Renal pelvis (tissue), 4 donors: ENCODE measurements around the gene SLC2A10. TPM values are rescaled to one million over a fixed set of nuclear protein-coding genes. Genes with fewer than 3 reads are reported as not detected.

ENCODE experiments used
- DNase-seq: peaks from one replicate; pipeline ENCODE4 v3.0.0-alpha.2; 2013
- polyA plus RNA-seq, 3 donors: library from polyadenylated mRNA; unstranded; fragments of 120-200 nt; gene quantifications; one replicate each; pipeline ENCODE4 v1.2.1, GENCODE V29; 2013; ENCODE audit not compliant: insufficient read length in 3 of 3

Gene SLC2A10
- polyA plus RNA-seq, 3 donors, result 15.2 to 18.8 (median 18.0) TPM

DNA sequence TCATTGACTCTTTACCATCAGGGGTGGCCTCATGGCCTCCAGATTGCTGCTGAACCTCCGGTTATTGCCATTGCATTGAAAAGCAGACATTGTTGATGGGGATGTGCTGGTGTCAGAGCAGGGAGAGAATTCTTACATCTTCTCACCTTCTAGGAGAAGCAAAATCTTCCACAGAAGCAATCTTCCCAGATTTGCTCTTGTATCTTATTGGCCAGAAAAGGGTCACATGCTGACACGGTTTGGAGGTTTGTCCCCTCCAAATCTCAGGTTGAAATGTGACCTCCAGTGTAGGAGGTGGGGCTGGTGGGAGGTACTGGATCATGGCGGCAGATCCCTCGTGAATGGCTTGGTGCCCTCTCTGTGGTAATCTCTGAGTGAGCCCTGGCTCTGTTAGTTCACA, 30.9 kb upstream of the SLC2A10 start:
- DNase-seq, result no peak

GRCh38 chr20:46680684-46681031, 28.8 kb upstream of the SLC2A10 start:
- no peak for DNase-seq

DNA sequence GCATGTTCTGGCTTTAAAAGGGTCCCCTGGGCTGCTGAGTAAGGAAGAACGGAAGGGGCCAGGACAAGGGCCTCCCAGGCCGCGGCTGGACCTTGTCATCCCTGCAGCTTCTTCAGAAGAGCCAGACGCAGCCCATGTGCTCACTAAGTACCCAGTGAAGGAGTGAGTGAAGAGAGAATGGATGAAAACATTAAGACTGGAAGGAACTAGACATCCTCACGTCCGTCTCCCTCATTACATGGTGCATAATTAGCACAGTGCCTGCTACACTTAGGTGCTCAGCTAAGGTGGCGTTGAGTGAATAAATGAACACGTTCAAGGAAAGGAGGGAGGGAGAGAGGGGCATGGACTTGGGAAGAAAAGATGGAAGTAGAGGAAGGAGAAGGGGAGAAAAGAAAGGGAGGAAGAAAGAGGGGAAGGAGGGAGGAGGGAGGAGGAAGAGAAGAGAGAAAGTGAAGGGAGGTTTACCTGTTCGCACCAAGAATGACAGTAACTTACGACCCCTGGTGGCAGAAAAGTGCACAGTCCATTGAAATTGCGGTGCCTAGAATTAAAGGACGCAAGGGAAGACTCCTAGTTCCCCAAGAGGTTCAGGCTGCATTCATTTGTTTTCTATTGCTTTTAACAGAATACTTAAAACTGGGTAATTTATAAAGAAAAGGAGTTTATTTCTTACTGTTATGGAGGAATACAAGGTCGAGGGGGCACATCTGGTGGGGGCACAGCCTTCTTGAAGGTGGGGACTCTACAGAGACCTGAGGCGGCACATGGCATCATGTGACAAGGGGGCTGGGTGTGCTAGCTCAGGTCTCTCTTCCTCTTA, 28.2 kb upstream of the SLC2A10 start:
- peak; percentile 63 for DNase-seq

- DNase-seq, result no peak
Observed at GRCh38 chr20:46682063-46682821, 27.2 kb upstream of the SLC2A10 start.

- DNase-seq, result no peak
Observed at GRCh38 chr20:46683011-46683667, 26.3 kb upstream of the SLC2A10 start.

GRCh38 chr20:46683668-46683938, 25.8 kb upstream of the SLC2A10 start:
- no peak for DNase-seq

DNA sequence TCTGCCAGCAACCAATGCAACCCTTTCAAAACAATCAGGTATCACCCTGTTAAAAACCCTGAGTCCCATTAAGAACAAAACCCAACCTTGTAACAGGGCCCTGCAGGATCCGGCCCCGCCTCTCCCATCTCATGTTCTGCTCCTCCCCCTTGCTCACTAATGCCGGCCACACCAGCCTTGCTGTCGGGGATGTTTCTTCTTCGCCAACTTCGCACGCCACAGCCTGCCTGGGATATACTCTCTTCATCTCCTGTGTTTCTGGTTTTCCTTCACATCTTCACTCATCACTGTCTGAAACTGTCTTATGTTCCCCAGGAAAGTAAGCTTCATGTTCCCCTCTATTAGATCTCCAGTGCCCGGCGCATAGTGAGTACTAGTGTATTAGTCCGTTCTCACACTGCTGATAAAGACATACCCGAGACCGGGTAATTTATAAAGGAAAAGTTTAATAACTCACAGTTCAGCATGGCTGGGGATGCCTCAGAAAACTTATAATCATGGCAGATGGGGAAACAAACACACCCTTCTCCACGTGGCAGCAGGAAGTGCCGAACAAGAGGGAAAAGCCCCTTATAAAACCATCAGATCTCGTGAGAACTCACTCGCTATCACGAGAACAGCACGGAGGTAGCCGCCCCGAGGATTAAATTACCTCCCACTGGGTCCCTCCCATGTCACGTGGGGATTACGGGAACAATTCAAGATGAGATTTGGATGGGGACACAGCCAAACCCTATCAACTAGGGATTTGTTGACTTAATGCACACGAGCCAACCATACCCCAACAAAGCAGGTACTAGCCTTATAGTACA, 25.3 kb upstream of the SLC2A10 start:
- peak; percentile 60 for DNase-seq

GRCh38 chr20:46688151-46689081, 21.0 kb upstream of the SLC2A10 start:
- no peak for DNase-seq

- DNase-seq, result peak; percentile 99
Observed at GRCh38 chr20:46689082-46689753, 20.2 kb upstream of the SLC2A10 start, which contains the start of gene TP53RK. Gene TP53RK, minus strand, starts transcription at chr20:46689444. Its CDS starts 30 bp downstream, at chr20:46689414.

GRCh38 chr20:46689754-46690085, 19.7 kb upstream of the SLC2A10 start:
- DNase-seq, result no peak

- DNase-seq, result no peak
Observed at GRCh38 chr20:46690219-46691106, 19.0 kb upstream of the SLC2A10 start.

- DNase-seq, result no peak
Observed at GRCh38 chr20:46691196-46691595, 18.3 kb upstream of the SLC2A10 start.

DNA sequence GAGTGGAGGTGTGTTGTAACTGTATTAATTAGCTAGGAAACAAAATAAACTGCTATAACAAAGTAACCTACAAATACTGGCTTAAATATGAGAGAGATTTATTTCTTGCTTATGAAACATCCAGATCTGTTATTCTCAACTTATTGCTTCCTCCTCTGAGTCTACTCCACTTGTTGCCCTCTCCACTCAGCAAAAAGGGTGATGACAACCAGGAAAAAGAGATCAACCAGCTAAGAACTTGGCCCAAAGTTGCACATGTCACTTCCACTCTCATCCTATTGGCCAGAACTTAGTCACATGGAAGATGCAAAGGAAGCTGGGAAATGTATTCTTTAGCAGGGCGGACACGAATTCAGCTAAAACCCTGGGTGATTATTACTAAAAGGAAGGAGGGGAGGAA, 15.0 kb upstream of the SLC2A10 start:
- DNase-seq, result no peak

DNA sequence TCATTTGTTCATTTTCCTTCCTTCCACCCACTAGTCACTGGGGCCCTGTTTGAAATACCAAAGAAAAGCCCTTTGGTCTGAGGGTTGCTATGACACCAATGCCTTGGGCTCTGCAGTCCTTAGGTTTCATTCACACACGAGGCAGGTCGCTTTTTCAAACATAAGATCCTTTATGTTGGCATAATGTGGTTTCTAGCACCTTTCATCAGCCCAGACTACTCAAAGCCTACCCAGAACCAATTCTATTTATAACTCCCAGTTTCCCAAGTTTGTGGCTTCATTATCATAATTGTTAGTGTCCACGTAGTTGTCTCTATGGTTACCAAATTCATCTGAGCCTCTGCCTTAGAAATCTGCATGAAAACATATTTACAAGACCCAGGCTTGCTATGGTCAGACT, 13.6 kb upstream of the SLC2A10 start:
- no peak for DNase-seq

GRCh38 chr20:46696791-46697279, 12.6 kb upstream of the SLC2A10 start:
- no peak for DNase-seq

DNA sequence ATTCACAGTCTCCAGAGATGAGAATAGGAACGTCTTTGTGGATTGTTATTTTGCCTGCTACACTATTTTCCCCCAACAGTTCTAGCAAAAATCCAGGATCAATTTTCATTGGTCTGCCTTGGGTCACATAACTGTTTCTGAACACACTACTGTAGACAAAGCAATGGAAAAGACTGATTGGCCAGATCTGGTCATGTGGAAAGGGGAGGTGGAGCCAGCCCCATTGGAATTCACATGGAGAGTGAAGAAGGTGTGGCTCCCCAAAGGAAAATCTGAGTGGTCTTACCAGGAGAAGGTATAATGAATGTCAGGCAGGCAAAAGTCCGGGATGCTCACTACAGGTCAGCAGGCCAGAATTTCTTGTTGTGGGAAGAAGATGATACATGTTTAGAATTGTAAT, 10.7 kb upstream of the SLC2A10 start:
- no peak for DNase-seq

DNA sequence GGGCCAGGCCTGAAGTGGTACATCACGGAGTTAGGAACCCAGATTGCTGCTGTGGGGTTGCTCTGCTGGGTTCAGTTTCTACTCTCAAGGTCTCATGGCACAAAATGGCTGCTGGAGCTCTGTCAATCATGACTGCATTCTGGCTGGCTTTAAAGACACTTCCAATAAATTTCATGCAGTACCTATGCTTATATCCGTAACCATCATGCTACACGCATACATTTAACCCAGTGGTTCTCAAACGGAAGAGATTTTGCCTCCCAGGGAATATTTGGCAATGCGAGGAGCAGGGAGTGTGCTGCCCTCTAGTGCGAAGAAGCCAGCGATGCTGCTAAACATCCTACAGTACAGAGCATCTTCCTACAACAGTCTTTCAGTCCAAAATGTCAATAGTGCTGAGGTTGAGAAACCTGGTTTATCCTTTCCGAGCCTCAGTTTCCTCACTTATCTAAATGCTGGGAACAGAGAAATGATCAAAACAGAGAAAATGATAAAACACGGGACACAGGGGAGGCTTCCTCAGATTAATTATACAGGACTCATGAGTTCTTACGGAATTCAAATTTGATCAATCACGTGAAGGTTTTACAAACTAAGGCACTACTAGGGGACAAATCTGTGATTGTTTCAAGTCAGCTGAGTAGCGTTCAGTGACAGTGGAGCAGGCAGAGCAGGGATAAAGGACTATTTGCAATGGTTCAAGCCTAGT, 9.6 kb upstream of the SLC2A10 start:
- no peak for DNase-seq

- no peak for DNase-seq
Observed at GRCh38 chr20:46700481-46700880, 9.0 kb upstream of the SLC2A10 start.

GRCh38 chr20:46701057-46701456, 8.4 kb upstream of the SLC2A10 start:
- no peak for DNase-seq
